Measurements from ENCODE around the gene OR7E24.

DNA sequence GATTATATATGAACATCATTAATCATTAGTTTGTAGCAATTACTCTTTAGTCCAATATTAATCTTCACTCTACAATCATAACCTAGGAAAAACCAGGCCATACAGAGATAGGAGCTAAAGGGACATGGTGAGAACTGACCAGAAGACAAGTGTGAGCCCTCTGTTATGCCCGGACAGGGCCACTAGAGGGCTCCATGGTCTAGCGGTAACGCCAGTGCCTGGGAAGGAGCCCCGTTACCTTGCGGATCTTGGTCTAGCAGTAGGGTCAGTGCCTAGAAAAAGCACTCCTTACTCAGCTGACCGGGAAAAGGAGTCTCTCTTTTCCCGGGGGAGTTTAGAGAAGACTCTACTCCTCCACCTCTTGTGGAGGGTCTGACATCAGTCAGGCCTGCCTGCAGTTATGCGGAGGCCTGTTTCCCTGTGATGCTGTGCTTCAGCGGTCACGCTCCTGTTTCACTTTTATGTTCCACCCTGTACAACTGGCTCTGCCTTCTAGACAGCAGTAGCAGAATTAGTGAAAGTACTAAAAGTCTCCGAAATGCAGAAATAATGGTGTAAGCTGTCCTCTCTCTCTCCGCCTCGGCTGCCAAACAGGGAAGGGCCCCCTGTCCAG lies 45.1 kb upstream of the OR7E24 start:
- TF ChIP-seq, protein P1, sequence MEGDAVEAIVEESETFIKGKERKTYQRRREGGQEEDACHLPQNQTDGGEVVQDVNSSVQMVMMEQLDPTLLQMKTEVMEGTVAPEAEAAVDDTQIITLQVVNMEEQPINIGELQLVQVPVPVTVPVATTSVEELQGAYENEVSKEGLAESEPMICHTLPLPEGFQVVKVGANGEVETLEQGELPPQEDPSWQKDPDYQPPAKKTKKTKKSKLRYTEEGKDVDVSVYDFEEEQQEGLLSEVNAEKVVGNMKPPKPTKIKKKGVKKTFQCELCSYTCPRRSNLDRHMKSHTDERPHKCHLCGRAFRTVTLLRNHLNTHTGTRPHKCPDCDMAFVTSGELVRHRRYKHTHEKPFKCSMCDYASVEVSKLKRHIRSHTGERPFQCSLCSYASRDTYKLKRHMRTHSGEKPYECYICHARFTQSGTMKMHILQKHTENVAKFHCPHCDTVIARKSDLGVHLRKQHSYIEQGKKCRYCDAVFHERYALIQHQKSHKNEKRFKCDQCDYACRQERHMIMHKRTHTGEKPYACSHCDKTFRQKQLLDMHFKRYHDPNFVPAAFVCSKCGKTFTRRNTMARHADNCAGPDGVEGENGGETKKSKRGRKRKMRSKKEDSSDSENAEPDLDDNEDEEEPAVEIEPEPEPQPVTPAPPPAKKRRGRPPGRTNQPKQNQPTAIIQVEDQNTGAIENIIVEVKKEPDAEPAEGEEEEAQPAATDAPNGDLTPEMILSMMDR (IDR thresholded peaks at IDR 0.05): peak; percentile 71 to 90 (median 82)
- TF ChIP-seq POLR2AphosphoS5 (IDR thresholded peaks at IDR 0.05): no peak
